ENCODE data around the gene RPS8.
"Not testable (repeated sequence)": the region's sequence is repeated elsewhere in the genome, so short reads cannot be mapped to it uniquely, and the experiment has no call there.

The RPS8 gene

DNA sequence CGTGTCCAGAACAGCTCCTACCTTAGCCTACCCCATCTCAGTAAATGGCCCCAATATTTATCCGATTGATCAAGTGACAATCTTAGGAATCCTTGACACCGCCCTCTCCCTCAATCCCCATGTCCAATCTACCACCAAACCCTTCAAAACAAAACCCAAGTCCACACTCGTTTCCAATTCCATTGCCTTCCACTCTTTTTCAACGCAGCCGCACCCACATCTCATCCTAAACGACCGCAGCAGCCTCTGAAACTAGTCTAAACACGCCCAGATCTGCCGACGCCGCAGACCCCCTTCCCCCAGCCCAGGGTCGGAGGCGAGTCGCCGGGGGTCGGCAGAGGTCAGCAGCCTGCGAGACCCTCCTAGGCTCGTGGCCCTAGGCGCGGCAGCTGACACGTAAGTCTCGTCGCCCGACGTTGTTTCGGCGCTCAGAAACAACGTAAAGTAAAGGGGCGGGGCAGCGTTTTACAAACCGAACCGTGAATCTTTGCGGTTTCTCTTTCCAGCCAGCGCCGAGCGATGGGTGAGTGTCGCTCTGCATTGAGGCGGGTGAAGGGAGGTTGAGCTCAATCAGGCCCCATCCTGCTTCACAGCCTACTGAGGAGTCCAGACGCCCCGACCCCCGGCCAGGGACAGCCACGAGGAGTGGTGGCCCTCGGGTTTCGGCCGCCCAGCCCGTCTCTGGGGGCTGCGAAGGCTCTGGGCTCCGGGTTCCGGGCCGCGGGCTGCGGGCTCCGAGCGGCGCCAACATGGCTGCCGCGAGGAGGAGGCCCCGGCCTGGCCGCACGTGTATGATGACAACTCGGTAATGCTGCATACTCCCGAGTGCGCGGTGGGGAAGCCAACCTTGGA is at the start of gene RPS8:
Gene RPS8, plus strand, starts transcription at position 463 of the 852 bp plus-strand sequence. Its CDS starts 57 bp downstream, at position 520.
- DNase-seq, result peak in 55 of 56 donors; percentile 53 to 96 (median 86)

DNA sequence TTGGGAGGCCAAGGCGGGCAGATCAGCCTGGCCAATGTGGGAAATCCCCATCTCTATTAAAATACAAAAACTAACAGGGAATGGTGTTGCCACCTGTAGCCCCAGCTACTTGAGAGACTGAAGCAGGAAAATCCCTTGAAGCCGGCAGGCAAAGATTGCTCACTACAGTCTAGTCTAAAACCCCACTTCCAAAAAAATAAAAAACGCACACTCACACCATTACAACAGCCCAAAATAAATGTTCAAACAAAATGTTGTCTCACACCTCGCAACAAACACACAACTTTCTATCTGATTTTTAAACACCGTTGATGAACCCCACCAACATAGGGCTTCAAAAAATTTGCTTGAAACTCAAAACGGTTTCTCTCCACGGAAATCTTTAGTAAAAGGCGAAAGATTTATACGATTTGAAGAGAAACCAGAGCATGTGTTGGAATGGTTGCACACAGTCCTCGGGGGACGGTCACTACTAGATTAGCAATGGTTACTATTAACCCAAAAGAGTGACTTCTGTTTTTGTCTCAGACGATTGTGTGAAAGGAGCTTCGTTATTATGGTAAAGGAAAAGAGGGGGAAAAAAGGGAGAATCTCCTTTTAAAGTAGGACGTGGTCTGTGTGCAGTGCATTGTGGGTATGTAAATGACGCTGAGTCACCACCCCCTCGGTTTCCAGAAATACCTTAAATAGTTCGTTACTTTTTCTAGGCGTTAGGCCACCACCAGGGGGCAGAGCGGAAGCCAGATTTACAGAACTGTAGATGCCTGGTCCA is 44.4 kb upstream of the RPS8 start, which contains the start of gene RNU5D-1:
Gene RNU5D-1, minus strand, starts transcription at position 430 of the 772 bp plus-strand sequence.
- DNase-seq, result peak in 55 of 56 donors; percentile 34 to 97 (median 84)

DNA sequence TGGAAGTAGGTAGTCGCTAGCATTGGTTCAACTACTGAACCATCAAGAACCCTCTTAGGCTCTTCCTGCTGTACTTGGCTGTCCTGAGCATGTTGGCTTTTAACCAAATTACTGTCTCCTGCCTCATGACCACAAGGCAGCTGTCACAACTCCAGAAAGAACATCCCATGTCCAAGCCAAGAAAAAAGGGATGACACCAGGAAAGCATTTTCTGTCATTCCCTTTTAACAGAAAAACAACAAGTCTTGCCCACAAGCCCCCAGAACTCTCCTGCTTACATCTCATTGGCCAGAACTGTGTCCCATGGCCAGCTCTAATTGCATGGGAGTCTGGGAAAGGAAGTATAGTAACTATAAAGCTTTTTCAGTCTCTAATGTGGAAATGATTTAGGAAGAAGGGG is 42.0 kb upstream of the RPS8 start:
- DNase-seq, result no peak

DNA sequence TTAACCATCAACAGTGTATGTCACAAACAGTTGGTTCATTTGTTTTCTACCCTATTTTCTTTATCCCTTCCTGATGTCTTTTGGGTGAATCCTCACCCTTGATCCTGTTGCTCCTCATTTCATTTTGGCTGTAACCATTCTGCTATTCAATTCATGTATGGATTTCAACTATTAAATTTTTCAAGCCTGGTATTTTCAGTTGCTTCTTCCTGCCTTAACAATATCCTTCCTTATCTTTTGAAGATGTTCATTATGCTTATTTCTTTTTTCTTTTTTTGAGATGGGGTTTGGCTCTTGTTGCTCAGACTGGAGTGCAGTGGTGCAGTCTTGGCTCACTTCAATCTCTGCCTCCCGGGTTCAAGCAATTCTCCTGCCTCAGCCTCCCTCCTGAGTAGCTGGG is 41.6 kb upstream of the RPS8 start:
- DNase-seq, result no peak

DNA sequence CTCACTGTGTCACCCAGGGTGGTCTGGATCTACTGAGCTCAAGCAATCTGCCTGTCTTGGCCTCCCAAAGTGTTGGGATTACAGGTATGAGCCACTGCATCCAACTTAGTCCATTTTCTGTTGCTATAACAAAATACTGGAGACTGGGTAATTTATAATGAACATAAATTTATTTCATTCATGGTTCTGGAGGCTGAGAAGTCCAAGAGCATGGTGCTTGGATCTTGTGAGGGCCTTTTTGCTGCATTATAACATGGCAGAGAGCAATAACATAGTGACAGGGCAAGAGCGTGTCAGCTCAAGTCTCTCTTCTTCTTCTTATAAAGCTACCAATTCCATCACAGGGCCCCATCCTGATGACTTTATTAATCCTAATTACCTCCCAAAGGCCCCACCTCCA is 39.3 kb upstream of the RPS8 start:
- DNase-seq, result no peak

DNA sequence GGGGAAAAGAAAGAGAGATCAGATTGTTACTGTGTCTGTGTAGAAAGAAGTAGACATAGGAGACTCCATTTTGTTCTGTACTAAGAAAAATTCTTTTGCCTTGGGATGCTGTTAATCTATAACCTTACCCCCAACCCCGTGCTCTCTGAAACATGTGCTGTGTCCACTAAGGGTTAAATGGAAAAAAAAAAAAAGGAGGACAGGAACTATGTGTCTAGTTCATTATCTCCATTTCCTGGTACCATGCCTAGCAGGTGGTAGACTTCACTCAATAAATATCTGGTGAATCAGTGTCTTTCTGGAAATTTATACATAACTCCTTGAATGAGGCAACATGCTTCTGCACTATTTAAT is 36.4 kb upstream of the RPS8 start:
- not testable (repeated sequence) for DNase-seq

DNA sequence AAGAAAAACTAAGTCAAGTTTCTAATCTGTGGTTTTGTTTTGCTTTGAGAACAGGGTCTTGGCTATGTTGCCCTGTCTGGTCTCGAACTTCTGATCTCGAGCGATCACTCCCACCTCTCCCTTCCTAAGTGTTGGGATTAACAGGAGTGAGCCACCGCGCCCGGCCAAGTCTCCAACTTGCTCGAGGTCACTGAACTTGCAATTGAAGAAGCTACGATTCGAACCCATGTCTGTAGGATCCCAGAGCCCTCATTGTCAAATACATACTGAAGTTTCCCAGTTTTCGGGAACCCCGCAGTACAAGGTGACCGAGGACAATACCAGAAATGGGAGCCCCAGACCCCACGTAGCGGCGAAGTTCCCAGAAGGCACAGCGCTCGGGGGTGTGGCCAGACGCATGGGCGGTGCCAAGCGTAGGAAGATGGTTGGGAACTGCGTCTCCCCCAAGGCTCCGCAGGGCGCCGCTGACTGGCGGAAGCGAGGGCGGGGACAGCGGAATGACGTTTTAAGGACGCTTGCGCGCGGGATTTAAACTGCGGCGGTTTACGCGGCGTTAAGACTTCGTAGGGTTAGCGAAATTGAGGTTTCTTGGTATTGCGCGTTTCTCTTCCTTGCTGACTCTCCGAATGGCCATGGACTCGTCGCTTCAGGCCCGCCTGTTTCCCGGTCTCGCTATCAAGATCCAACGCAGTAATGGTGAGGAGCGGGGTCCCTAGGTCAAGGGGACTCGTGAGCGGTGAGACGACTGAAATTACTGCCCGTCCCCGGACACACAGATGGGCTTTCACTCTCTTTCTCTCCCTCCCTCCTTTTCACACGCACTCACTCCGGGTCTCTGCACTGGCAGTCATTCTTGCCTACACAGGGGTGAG is 35.8 kb upstream of the RPS8 start, which contains the start of gene KIF2C:
Gene KIF2C, plus strand, starts transcription at position 531 of the 872 bp plus-strand sequence. Its CDS starts 96 bp downstream, at position 627.
- DNase-seq, result peak; percentile 61 to 98 (median 92)

DNA sequence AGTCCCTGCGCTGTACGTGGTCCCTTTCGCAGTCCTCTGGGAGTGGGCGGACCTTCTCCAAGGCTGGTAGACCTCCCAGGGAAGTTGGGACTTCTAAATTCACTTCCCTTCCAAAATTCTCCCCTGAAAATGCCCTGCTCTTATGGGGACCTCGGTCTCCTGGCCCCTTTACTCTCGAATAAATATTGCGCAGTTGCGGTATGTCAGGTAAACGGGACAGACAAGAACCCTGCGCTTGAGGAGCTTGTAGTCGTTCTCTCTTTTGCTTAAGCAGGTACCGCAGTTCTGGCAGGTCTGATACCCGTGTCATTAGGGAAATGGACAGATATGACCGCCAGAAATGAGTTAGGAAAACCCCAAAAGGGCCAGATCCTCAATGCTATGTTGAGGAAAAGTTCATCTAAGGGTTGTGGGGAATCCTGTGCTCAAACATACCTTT is 35.1 kb upstream of the RPS8 start:
- no peak for DNase-seq

DNA sequence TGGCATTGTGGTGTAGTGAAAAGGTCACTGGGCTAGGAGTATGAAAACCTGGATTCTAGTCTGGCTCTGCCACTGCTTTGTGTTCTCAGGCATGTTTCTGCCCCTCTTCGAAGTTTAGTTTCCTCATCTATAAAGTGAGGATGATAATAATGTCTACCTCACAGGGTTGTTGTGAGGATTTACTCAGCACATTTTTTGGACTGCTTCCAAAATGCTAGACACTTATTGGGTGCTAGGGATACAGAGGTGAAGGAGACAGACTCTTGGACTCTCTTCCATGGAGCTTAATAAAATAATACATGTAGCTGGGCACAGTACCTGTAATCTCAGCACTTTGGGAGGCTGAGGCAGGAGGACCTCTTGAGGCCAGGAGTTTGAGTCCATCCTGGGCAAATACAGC is 32.1 kb upstream of the RPS8 start:
- no peak for DNase-seq

DNA sequence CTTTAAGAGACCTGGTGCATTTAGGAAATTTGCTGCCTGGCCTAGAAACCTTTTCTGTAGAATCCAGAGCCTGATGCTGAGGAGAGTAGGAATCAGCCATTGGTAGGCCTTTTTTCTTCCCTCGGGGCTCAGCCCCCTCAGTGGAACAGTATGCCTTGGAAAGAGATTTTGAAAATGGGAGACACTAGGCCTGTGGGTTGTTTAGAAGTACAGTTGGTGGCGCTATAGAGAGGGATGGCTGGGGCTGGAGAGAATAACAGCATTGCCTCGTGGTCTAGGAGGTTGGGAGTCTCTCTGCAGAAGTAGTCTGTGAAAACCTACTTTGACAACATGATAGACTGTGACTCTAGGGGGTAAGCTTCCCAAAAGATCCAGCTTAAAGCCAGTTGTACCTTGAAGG is 27.5 kb upstream of the RPS8 start:
- no peak for DNase-seq

DNA sequence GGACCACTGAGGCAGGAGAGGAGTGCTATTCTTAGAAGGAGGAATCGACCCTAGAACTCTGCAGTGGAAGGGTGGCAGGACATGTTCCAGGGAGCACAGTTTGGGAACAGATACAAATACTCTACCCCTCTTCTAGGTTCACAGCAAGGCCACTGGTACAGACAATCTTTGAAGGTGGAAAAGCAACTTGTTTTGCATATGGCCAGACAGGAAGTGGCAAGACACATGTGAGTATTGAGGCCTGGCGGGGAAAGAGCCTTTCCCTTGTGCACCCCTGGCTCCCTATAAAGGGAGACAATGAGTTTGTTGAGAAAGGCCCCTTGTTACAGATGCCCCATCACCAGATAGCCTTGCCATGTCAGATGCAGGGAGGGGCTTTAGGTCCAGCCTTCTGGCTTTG is 17.9 kb upstream of the RPS8 start:
- DNase-seq, result no peak

DNA sequence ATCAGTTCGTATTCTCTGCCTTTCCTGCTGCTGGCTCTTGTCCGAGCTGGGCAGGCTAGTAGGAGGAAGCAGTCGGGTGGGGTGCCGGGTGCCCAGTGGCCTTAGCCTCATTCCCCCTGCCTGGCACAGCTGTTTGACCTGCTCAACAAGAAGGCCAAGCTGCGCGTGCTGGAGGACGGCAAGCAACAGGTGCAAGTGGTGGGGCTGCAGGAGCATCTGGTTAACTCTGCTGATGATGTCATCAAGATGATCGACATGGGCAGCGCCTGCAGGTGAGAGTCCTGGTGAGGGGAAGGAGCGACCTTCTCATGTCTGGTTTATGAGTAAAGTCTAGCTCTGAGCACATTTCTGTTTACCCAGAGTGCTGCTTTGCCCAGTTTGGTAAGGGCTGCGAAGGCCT is 16.3 kb upstream of the RPS8 start:
- DNase-seq, result no peak

DNA sequence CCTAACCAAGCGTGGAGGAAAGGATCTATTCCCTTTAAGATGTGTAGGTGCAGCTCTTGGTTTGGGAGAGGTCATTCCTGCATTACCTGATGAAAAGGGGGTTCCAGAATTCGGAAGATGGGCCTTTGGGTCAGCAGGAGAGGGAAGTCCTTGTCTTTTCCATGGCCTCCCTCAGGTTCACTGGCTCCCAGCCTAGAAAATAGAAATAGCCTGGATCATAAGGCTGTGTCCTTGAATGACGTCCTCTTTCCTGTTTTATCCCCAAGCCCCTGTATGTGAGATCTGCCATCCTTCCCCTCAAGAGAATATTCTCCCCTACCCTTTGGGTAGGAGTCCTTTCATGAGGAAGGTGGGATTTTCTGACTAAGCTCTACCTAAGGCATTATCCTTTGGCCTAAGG is 14.5 kb upstream of the RPS8 start:
- DNase-seq, result no peak

DNA sequence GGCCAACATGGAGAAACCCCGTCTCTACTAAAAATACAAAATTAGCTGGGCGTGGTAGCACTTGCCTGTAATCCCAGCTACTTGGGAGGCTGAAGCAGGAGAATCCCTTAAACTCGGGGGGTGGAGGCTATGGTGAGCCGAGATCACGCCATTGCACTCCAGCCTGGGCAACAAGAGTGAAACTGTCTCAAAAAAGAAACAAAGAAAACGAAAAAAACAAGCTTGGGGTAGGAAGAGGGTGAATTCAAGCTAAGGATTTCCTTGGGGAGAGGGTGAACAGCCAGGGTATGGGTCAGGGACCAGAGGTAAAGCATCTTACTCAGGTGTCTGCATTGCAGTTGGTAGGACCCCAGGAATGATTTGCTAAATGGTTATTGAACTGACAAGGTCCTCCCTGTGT is 8.9 kb upstream of the RPS8 start:
- not testable (repeated sequence) for DNase-seq

DNA sequence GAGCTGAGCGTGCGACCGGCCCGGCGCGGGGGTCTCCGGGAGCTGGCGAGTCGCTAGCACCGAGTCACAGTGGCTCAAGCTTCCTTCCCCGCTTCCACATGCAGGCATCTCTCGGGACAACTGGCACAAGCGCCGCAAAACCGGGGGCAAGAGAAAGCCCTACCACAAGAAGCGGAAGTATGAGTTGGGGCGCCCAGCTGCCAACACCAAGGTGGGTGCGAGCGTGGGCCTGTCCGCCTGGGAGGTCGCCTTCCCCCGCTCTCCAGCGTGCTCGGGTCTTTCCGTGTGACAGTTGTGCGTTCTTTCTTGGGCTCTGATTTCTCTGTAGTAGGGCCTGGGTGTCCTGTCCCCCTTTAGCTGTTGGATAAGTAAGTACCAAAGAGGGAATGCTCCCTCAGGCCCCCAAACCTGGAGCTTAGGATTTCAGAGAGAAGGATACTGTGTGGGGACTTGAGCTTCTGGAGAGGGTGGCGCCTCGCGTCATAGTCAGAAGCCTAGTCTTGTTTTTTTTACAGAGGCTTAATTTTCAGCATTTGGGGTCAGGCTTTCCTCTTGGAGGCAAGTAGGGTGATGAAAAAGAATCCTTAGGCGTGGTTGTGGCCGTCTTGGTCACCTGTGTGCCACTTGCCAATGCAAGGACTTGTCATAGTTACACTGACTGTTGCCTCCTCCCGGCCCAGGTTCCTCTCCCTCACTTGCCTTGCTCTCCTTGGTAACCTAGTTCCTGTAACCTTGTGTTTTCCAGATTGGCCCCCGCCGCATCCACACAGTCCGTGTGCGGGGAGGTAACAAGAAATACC is 790 bp downstream of the RPS8 start:
- peak in 13 of 56 donors; percentile 27 to 70 (median 60) for DNase-seq

DNA sequence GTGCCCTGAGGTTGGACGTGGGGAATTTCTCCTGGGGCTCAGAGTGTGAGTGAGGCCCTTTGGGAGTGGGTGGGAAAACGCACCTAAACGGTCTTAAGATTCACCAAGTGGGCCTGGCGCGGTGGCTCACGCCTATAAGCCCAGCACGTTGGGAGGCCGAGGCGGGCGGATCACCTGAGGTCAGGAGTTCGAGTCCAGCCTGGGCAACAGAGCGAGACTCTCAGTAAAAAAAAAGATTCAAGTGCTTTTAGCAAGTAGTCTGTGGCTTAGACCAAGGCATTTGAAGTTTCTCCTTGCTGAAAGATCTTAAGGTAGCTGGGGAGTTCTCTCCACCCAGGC is 1.4 kb downstream of the RPS8 start:
- no peak for DNase-seq

DNA sequence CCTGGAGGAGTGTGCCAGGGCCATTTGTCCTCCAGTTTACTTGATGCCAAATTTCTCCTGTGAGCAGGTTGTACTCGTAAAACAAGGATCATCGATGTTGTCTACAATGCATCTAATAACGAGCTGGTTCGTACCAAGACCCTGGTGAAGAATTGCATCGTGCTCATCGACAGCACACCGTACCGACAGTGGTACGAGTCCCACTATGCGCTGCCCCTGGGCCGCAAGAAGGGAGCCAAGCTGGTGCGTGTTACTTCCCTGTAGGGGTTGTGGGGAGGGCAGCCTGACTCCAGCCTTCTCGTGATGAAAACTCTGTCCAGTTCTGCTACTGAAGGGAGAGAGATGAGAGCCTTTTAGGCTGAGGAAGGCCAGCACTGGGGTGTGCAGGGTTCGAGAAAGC is 2.2 kb downstream of the RPS8 start:
- DNase-seq, result no peak

DNA sequence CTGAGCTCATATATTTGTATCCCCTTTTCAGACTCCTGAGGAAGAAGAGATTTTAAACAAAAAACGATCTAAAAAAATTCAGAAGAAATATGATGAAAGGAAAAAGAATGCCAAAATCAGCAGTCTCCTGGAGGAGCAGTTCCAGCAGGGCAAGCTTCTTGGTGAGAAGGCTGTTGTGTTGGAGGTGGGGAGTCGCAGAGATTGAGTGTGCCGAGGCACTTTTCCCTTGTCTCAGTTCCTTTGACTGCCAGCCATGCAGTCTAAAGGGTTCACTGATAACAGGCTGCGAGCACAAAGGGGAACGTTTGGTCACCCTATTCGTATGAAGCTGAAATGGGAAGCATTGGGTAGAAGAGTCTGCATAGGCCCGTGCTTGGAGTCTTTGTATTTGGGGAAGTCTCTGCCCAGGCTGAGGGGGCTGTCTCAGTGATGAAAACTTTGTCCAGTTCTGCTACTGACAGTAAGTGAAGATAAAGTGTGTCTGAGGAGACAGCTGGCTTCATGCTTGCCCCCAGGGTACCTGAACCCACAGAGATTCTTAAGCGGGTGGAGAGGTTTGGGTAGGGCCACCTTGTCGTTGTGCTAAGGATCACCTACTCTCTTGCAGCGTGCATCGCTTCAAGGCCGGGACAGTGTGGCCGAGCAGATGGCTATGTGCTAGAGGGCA is 2.8 kb downstream of the RPS8 start:
- no peak for DNase-seq

DNA sequence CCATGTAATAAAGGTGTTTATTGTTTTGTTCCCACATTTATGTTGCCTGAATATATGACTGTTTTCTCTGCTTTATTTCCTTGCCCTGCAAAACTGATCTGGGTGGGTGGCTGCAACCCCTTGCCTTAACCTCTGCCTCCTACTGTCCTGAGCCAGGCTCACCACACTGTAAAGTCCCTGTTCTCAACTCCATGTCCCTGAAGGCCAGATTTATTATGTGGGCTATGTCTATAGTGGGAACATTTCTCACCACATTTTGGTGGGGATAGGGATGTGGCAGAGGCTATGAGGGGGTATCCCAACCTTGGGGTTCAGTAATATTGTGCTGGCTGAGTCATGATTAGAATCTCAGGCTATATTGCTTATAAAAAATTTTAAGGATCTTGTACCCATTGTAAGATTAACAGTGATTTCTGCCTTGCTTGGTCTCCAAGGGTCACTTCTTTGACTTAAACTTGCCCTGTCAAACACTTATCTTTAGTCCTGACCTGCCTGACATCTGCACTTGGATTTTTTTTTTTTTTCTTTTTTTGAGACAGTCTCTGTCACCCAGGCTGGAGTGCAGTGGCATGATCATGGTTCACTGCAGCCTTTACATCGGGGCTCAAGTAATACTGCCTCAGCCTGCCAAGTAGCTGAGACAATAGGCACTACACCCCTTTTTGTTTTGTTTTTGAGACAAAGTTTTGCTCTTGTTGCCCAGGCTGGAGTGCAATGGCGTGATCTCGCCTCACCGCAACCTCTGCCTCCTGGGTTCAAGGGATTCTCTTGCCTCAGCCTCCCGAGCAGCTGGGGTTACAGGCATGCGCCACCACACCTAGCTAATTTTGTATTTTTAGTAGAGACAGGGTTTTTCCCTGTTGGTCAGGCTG is 3.6 kb downstream of the RPS8 start:
- DNase-seq, result no peak

Measured in nucleus accumbens (tissue), 56 donors.